ENCODE data around the gene SENP5. TPM values are rescaled to one million over a fixed set of nuclear protein-coding genes. Genes with fewer than 3 reads are reported as not detected.

SENP5 gene
- total RNA-seq, 1 experiment from 2014 or later, result 24.5 TPM

GRCh38 chr3:196966526-196967401 is 99.0 kb downstream of the SENP5 start:
- no peak for DNase-seq (ENCODE audit: extremely low read depth, low read depth)

GRCh38 chr3:196967412-196968232 is 99.9 kb downstream of the SENP5 start:
- no peak for DNase-seq (ENCODE audit: extremely low read depth, low read depth)

GRCh38 chr3:196968233-196969133 is 100.8 kb downstream of the SENP5 start, which contains the start of gene PIGZ:
PIGZ (minus strand) TSS chr3:196968833; CDS start chr3:196952031, 16,802 bp downstream.
- DNase-seq (ENCODE audit: extremely low read depth, low read depth), result no peak

- DNase-seq (ENCODE audit: extremely low read depth, low read depth), result no peak
These were observed 101.5 kb downstream of the SENP5 start for GRCh38 chr3:196969134-196969659.

GRCh38 chr3:196969660-196970546 is 102.2 kb downstream of the SENP5 start:
- DNase-seq (ENCODE audit: extremely low read depth, low read depth), result peak; percentile 33

GRCh38 chr3:196970547-196971093 is 102.9 kb downstream of the SENP5 start:
- DNase-seq (ENCODE audit: extremely low read depth, low read depth), result no peak

- no peak for DNase-seq (ENCODE audit: extremely low read depth, low read depth)
These were observed 103.5 kb downstream of the SENP5 start for GRCh38 chr3:196971094-196971698.

- no peak for DNase-seq (ENCODE audit: extremely low read depth, low read depth)
These were observed 106.9 kb downstream of the SENP5 start for GRCh38 chr3:196974661-196975060.

- DNase-seq (ENCODE audit: extremely low read depth, low read depth), result no peak
These were observed 107.6 kb downstream of the SENP5 start for GRCh38 chr3:196975349-196975748.

GRCh38 chr3:196976941-196977340 is 109.2 kb downstream of the SENP5 start:
- no peak for DNase-seq (ENCODE audit: extremely low read depth, low read depth)

GRCh38 chr3:196979545-196979944 is 111.8 kb downstream of the SENP5 start:
- DNase-seq (ENCODE audit: extremely low read depth, low read depth), result no peak

GRCh38 chr3:196981657-196982056 is 113.9 kb downstream of the SENP5 start:
- DNase-seq (ENCODE audit: extremely low read depth, low read depth), result no peak

GRCh38 chr3:196983186-196983585 is 115.5 kb downstream of the SENP5 start:
- DNase-seq (ENCODE audit: extremely low read depth, low read depth), result no peak

Other genes with a start within 250 kb of the SENP5 start
- gene NRROS, start 228.2 kb upstream of the SENP5 start, total RNA-seq (2014; rRNA removed; shearing (Covaris generic)), result 0.07 TPM in 1 of 2 replicates, not detected in the other
- gene CEP19, start 155.7 kb upstream of the SENP5 start, total RNA-seq (2014; rRNA removed; shearing (Covaris generic)), result 3.2 and 3.7 TPM in 2 replicates
- gene PIGX, start 155.5 kb upstream of the SENP5 start, total RNA-seq (2014; rRNA removed; shearing (Covaris generic)), result 25.6 and 32.0 TPM in 2 replicates
- gene PAK2, start 128.1 kb upstream of the SENP5 start, total RNA-seq (2014; rRNA removed; shearing (Covaris generic)), result 41.6 and 42.9 TPM in 2 replicates
- gene NCBP2, start 74.6 kb downstream of the SENP5 start, total RNA-seq (2014; rRNA removed; shearing (Covaris generic)), result 43.2 and 53.8 TPM in 2 replicates
- 0.17 and 0.50 TPM in 2 replicates for gene PIGZ, start 100.9 kb downstream of the SENP5 start, total RNA-seq (2014; rRNA removed; shearing (Covaris generic))
- 4.0 TPM in 2 replicates for gene MELTF, start 161.9 kb downstream of the SENP5 start, total RNA-seq (2014; rRNA removed; shearing (Covaris generic))